ENCODE data around the gene ZNF628.

DNA sequence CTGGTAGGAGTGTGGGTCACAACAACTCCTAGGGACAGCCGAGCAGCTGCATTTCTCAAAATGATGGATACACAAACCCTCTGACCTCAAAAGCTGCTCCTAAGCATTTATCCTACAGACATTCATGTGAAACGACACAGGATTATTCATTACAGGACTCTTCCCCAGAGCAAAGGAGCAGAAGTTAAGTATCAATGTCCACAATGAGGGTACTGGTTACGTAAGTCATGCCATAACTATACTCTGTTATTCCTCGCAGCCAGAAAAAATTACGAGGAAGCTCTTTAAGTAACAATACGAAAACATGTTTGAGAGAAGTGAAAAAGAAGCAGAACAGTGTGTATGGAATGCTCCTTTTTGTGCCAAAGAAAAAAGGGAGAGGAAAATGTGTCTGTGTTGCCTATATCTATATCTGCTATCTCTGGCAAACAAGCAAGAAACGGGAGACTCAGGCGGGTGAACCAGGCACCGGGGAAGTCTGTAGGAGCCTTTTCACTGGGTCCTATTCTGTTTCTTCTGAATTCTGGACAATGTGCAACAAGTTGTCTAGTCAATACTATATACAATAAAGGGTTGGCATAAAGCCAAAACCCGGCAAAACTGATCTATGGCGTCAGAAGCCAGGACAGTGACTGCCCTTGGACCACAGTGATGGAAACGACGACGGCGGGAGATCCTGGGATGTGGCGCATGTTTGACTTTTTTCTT is 16.3 kb upstream of the ZNF628 start:
- TF ChIP-seq GATA2 (IDR thresholded peaks at IDR 0.05; ENCODE audit: low read depth, low read length) (peak; percentile 82), GATA3 (IDR thresholded peaks at IDR 0.05; ENCODE audit: low read depth, low read length) (no peak)
